ENCODE measurements around the gene CEMIP2.

CEMIP2 gene

DNA sequence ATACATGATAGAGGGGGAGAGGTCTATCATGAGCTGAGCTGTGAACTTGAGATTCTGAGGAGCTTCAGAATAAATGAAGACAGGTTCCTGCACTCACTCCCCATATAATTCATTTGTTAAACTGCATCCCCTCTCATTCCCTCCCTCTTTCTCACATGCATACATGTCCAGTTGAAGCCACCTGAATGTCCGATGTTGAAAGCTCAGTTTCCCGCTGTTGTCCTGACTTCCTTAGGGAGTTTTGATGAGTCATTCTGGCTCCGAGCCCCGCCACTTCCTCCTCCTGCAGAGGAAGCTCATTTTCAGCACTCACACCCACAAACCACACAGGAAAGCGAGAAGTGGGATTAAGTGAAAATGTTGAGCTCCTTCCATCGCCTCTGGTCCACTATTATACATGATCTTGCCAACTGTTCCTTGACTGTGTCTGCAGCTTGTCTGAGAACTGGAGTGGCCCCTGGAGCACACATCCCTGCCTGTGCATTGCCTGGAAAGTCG is 121.2 kb downstream of the CEMIP2 start:
- DNase-seq (ENCODE audit: low read depth in 2 of 2), result peak; percentile 50 to 57

DNA sequence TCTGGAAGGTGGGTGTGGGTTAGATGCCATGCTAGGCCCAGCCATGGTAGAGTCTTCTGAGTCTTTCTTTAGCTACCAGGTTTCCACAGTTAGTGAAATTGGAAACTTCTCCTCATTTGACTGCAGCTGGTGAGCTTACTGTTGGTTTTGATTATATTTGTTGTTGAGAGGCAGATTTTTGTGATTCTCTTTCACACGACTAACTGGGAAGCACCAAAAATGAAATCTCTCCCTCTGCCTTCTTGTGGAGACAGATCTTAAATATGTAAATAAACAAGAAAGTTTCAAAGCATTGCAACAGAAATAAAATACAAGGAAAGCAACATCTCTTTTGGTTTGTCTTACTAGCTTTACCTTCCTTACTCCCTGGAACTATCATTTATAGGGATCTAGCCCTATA is 122.2 kb downstream of the CEMIP2 start:
- DNase-seq (ENCODE audit: low read depth in 2 of 2), result no peak

DNA sequence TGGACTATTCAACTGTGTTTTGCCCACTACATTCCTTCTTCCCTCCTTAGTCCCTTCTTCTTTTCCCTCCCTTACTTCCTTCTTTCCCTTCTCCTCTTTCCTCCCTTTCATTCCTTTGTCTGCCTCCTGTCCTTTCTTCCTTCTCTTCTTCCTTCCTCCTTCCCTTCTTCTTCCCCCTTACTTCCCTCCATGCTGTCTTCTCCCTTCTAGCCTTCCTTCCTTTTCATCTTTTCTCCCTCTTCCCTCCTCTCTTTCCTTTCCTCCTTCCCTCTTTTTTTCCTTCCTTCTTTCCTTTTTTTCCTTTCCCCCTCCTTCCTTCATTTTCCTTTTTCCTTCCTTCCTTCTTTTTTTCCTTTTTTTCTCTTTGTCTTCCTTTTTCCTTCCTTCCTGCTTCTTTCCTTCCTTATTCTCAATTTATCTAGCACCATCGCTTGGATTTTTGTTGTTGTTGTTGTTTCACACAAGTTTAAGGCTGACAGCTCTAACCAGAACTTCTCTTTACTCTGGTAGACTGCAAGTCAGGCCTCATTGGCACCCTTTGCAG is 123.4 kb downstream of the CEMIP2 start:
- DNase-seq (ENCODE audit: low read depth in 2 of 2), result no peak

- DNase-seq (ENCODE audit: low read depth in 2 of 2), result no peak
Measured at GRCh38 chr9:71643330-71643729, 125.0 kb downstream of the CEMIP2 start.

DNA sequence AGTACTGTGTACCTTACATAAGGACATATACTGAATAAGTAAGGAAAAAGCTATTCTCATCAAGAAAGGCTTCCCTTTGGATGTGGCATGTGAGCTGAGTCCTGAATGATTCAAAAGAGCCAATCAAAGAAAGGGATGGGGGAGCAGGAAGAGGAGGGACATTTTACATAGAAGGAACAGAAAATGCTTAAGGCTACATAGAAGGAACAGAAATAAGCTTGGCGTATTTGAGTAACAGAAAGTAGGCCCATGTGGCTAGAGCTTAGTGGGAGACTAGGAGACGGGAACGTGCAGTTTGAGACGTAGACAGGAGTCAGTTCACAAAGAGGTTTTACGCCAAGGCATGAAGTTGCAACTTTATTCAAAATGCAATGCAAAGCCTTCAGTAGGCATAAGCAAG is 126.3 kb downstream of the CEMIP2 start:
- no peak for DNase-seq (ENCODE audit: low read depth in 2 of 2)

GRCh38 chr9:71638627-71639026 is 129.7 kb downstream of the CEMIP2 start:
- DNase-seq (ENCODE audit: low read depth in 2 of 2), result no peak

DNA sequence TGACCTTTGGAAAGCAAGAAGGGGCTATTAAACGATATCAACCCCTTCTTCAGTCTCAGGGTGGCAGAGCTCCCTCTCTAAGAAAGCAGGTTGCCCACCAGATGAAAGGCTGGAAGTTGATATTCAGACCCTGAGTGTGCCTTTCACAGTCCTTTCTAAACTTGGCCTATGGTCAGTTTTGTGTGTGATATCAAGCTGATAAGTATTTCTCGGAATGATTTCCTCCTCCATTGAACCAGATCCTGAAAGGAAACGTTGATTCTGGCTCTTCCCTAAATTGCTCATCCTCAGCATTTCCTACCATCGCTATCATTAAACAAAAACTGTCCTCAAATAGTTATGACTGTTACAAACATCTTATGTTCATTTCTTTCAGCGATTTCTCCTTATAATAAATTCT is 130.4 kb downstream of the CEMIP2 start:
- no peak for DNase-seq (ENCODE audit: low read depth in 2 of 2)

GRCh38 chr9:71637375-71637774 is 130.9 kb downstream of the CEMIP2 start:
- DNase-seq (ENCODE audit: low read depth in 2 of 2), result no peak

DNA sequence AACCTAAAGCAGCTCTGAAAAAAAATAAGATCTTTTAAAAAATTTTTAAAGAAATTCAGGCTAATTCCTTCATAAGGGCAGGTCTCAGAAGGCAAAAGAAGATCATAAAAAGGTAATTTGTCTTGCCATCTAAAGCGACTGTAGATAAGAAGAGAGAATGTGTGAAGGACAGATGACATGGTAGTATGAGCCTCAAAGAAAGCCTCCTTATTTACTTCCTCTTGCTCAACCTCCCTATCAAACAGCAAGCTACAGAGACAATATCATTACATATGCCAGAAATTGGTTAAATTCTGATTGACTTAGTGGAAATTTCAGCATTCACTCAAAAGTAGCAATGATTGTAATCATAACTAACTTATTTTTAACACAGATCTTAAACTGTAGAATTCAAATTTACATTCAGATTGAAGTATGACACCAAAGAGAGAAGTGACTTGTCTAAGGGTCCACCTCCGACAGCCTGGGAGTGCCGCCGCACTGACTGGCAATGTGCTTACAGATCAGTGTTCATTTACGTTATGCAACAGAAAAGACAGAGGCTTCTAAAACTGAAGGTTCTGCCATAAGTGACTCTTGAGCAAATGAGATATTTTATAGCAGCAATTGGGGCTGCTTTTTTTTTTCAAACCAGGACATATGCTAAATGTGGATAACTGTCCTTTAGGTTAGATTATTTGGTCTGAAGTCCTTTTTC is 132.0 kb downstream of the CEMIP2 start:
- DNase-seq (ENCODE audit: low read depth in 2 of 2), result no peak

DNA sequence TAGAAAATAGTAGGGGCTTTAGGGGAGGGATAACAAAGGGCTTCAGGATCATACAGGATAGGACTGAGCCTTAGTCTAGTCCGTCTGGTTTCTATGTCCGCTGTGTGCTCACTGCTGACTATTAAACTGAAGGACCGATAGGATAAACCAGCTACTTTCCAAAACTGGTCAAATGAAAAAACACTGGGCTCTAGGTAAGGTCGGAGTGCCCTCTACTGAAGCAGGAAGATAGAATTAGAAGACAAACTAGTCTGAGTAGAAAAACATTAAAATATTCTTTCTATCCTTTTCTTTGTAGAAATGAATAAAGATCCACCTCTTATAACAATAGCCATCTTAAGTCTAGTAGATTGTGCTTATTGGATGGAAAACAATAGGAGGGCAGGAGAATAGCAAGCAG is 133.6 kb downstream of the CEMIP2 start:
- DNase-seq (ENCODE audit: low read depth in 2 of 2), result no peak

All from fibroblast of skin of left quadriceps (primary cell).